Measurements from ENCODE around the gene RABEP2. TPM values are rescaled to one million over a fixed set of nuclear protein-coding genes. Genes with fewer than 3 reads are reported as not detected.
A peak's percentile ranks its signal among the peaks of the same experiment; 100 is the strongest.

The RABEP2 gene
- total and polyA plus RNA-seq, 9 of the 15 experiments (the other 6 are each of a cell fraction or from before 2014, with no cell fraction given), result 0.15 to 13.4 (median 3.5) TPM

DNA sequence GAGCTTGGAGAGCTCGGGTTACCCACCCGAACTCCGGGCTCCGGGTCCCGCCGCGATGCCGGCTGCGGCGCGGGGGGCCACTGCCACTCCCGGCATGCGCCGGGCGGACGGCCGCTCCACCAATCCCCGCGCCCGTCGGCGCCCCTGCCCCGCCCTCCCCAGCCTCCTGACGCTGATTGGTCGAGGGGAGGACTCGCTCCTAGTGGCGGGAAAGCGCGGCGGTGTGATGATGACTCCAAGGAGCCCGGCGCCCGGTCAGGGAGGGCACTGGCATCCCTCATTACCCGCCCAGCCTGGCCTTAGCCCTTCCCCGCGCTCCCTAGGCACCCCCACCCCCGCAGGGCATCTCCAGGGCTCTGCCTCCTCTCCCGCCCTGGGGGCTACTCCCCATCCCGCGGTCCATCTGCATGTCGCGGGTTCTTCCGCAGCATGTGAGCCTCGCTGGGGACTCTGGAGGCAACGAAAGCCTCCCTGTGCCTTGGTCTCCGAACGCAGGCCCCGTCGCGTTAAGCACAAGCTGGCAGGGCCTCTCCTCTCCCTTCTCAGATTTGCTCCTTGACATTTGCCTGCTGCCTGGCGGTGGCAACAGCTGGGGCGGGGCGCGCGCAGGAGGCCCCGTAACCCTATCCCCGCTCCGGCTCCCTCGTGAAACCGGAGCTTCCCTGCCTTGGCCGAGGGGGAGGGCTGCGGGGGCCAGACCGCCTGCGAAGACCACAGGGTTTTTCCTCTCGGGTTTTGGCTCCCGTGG is 45.0 kb downstream of the RABEP2 start:
- POLR2A ChIA-PET, result interaction anchor here (0.6 to 2.1 kb wide), 6 partner anchors 8 to 64 kb away, joined by 3 to 10 read pairs (median 4); partner anchors contain the start of gene SH2B1
- FAIRE-seq, result peak; percentile 85
- Histone ChIP-seq H3K36me3 (ENCODE audit: control insufficient read depth, insufficient read depth, low read length) (peaks cover 2% of the 10 kb centered on the region; the same call in 1 of the 3 replicates), H3K27me3 (ENCODE audit: control insufficient read depth in 2 of 2, insufficient read depth in 2 of 2, low read length in 2 of 2) (no peaks in the 10 kb centered on the region), H2AFZ (ENCODE audit: low read depth, low read length) (peak overlapping the region; percentile 93), H3K9ac (ENCODE audit: insufficient read depth in 1 of 2, low read depth in 2 of 2, low read length in 2 of 2) (peak overlapping the region; percentile 70 to 92; a peak in 3 of 4 replicates), H3K4me2 (ENCODE audit: insufficient read depth, low read length) (peak overlapping the region; percentile 84), H4K20me1 (replicated peaks; ENCODE audit: control insufficient read depth, insufficient read depth, low read length) (no peaks in the 10 kb centered on the region), H3K4me1 (replicated peaks in 1 of 2; ENCODE audit: control insufficient read depth in 2 of 2, insufficient read depth in 2 of 2, low read length in 2 of 2) (peaks cover 11 to 67% of the 10 kb centered on the region in 2 experiments; a peak in 4 of 5 replicates), H3K79me2 (ENCODE audit: control insufficient read depth, insufficient read depth, low read length) (peaks cover 9% of the 10 kb centered on the region), H3K9me3 (replicated peaks; ENCODE audit: control insufficient read depth, insufficient read depth, low read depth, low read length) (no peaks in the 10 kb centered on the region), H3K9me1 (ENCODE audit: control insufficient read depth, insufficient read depth, low read length) (no peaks in the 10 kb centered on the region), H3K27ac (ENCODE audit: extremely low read depth, low read depth, low read length) (peak overlapping the region; percentile 61), H3K4me3 (peak overlapping the region; percentile 82)
- CTCF ChIA-PET (ENCODE audit: low intra/inter-chr PET ratio), result no interaction called here
- peak; percentile 97 for ATAC-seq
- no TSS peak for BruUV-seq (replicated peaks)
- in situ Hi-C loops (cut with MboI), result no loop called here
- 4% methylated on average over 28 of the region's 66 CpGs for WGBS (ENCODE audit: insufficient coverage, low coverage, missing lambda C conversion rate)
- peak; percentile 95 to 99 (median 99) for DNase-seq (ENCODE audit: extremely low read depth in 1 of 4, low spot score in 3 of 4)
- intact Hi-C loops (cut with micrococcal nuclease), result loop anchor here (5.0 kb wide), 2 partner anchors 33 to 57 kb away; partner anchors contain the start of gene TUFM
- TF ChIP-seq SOX6 (IDR thresholded peaks at IDR 0.05) (no peak), FOXK1 (CRISPR knock-in tag; IDR thresholded peaks at IDR 0.05; ENCODE audit: borderline replicate concordance) (peak; percentile 97), SIX5 (IDR thresholded peaks at IDR 0.05; ENCODE audit: borderline replicate concordance in 1 of 2, insufficient read depth in 1 of 2, low read depth in 1 of 2, low read length in 2 of 2) (no peak), CEBPG (CRISPR knock-in tag; IDR thresholded peaks at IDR 0.05) (peak; percentile 63; the same call in 1 of the 2 replicates), CEBPG (tag; conservative IDR thresholded peaks at IDR 0.05 in 1 of 2, IDR thresholded peaks at IDR 0.05 in 1 of 2) (no peak), ATF7 (IDR thresholded peaks at IDR 0.05) (0 out of 2 replicates have a peak, but pooled peaks have one; percentile 10), SAP30 (IDR thresholded peaks at IDR 0.05; ENCODE audit: borderline replicate concordance, insufficient read depth, low read depth, low read length, poor library complexity, severe bottlenecking) (peak; percentile 57), TAF7 (tag; IDR thresholded peaks at IDR 0.05) (0 out of 2 replicates have a peak, but pooled peaks have one; percentile 5)
- TF ChIP-seq, protein P1, sequence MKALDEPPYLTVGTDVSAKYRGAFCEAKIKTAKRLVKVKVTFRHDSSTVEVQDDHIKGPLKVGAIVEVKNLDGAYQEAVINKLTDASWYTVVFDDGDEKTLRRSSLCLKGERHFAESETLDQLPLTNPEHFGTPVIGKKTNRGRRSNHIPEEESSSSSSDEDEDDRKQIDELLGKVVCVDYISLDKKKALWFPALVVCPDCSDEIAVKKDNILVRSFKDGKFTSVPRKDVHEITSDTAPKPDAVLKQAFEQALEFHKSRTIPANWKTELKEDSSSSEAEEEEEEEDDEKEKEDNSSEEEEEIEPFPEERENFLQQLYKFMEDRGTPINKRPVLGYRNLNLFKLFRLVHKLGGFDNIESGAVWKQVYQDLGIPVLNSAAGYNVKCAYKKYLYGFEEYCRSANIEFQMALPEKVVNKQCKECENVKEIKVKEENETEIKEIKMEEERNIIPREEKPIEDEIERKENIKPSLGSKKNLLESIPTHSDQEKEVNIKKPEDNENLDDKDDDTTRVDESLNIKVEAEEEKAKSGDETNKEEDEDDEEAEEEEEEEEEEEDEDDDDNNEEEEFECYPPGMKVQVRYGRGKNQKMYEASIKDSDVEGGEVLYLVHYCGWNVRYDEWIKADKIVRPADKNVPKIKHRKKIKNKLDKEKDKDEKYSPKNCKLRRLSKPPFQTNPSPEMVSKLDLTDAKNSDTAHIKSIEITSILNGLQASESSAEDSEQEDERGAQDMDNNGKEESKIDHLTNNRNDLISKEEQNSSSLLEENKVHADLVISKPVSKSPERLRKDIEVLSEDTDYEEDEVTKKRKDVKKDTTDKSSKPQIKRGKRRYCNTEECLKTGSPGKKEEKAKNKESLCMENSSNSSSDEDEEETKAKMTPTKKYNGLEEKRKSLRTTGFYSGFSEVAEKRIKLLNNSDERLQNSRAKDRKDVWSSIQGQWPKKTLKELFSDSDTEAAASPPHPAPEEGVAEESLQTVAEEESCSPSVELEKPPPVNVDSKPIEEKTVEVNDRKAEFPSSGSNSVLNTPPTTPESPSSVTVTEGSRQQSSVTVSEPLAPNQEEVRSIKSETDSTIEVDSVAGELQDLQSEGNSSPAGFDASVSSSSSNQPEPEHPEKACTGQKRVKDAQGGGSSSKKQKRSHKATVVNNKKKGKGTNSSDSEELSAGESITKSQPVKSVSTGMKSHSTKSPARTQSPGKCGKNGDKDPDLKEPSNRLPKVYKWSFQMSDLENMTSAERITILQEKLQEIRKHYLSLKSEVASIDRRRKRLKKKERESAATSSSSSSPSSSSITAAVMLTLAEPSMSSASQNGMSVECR (CRISPR knock-in tag; IDR thresholded peaks at IDR 0.05), result peak; percentile 84
- TF ChIP-seq, protein P2, sequence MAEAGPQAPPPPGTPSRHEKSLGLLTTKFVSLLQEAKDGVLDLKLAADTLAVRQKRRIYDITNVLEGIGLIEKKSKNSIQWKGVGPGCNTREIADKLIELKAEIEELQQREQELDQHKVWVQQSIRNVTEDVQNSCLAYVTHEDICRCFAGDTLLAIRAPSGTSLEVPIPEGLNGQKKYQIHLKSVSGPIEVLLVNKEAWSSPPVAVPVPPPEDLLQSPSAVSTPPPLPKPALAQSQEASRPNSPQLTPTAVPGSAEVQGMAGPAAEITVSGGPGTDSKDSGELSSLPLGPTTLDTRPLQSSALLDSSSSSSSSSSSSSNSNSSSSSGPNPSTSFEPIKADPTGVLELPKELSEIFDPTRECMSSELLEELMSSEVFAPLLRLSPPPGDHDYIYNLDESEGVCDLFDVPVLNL (CRISPR knock-in tag; IDR thresholded peaks at IDR 0.05; ENCODE audit: low read depth), result peak; percentile 70
- TF ChIP-seq, protein P3, sequence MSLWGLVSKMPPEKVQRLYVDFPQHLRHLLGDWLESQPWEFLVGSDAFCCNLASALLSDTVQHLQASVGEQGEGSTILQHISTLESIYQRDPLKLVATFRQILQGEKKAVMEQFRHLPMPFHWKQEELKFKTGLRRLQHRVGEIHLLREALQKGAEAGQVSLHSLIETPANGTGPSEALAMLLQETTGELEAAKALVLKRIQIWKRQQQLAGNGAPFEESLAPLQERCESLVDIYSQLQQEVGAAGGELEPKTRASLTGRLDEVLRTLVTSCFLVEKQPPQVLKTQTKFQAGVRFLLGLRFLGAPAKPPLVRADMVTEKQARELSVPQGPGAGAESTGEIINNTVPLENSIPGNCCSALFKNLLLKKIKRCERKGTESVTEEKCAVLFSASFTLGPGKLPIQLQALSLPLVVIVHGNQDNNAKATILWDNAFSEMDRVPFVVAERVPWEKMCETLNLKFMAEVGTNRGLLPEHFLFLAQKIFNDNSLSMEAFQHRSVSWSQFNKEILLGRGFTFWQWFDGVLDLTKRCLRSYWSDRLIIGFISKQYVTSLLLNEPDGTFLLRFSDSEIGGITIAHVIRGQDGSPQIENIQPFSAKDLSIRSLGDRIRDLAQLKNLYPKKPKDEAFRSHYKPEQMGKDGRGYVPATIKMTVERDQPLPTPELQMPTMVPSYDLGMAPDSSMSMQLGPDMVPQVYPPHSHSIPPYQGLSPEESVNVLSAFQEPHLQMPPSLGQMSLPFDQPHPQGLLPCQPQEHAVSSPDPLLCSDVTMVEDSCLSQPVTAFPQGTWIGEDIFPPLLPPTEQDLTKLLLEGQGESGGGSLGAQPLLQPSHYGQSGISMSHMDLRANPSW (CRISPR knock-in tag; IDR thresholded peaks at IDR 0.05), result no peak
